CD14-positive monocyte (primary cell): ENCODE data around the gene PCNA. TPM values are rescaled to one million over a fixed set of nuclear protein-coding genes. Genes with fewer than 3 reads are reported as not detected.

ENCODE experiments used
- DNase-seq, 3 donors: peaks; one replicate each; pipeline ENCODE4 v3.0.0-alpha.2; 2011 to 2022
- H2AFZ ChIP-seq: 2 replicates; pipeline ENCODE4 v1.6.0; 2012; ENCODE audit warnings: mild to moderate bottlenecking, low read depth, low read length, inconsistent platforms; ENCODE audit not compliant: insufficient read depth, poor library complexity, severe bottlenecking
- H3K27ac ChIP-seq, 2 donors: 1 replicate in 1 of 2; 2 replicates in 1 of 2; pipeline ENCODE4 v1.5.1; 2012 to 2013; ENCODE audit warnings: low read length in 2 of 2, control low read depth in 1 of 2, inconsistent platforms in 1 of 2, low read depth in 1 of 2, mild to moderate bottlenecking in 1 of 2
- H3K27me3 ChIP-seq, 2 donors: one replicate each; pipeline versions ENCODE4 v1.6.0 to v1.6.1; 2011 to 2013; ENCODE audit warnings: low read length in 2 of 2; ENCODE audit not compliant: control insufficient read depth in 2 of 2, insufficient read depth in 2 of 2
- H3K36me3 ChIP-seq, 2 donors: replicated peaks in 1 of 2; 1 replicate in 1 of 2; 2 replicates in 1 of 2; pipeline versions ENCODE4 v1.5.1 to v1.6.1; 2012 to 2013; ENCODE audit warnings: low read length in 2 of 2, control low read depth in 1 of 2, inconsistent platforms in 1 of 2, mild to moderate bottlenecking in 1 of 2; ENCODE audit not compliant: insufficient read depth in 2 of 2, control insufficient read depth in 1 of 2
- H3K4me1 ChIP-seq, 2 donors: 1 replicate in 1 of 2; 2 replicates in 1 of 2; pipeline versions ENCODE4 v1.5.1 to v1.6.1; 2012 to 2013; ENCODE audit warnings: low read length in 2 of 2, control low read depth in 1 of 2, inconsistent platforms in 1 of 2, mild to moderate bottlenecking in 1 of 2, moderate library complexity in 1 of 2; ENCODE audit not compliant: insufficient read depth in 2 of 2, control insufficient read depth in 1 of 2
- H3K4me2 ChIP-seq: replicated peaks from 2 replicates; pipeline ENCODE3; 2012; ENCODE audit warnings: low read length, moderate library complexity, mild to moderate bottlenecking; ENCODE audit not compliant: poor library complexity, severe bottlenecking; ENCODE audit errors: extremely low read depth
- H3K4me3 ChIP-seq, 3 experiments: fragments of 200-600 bp in 1 of 3; sonication (generic) in 1 of 3; replicated peaks in 1 of 3; 1 replicate in 2 of 3; 2 replicates in 1 of 3; pipeline ENCODE4 v1.5.1; 2011 to 2013; ENCODE audit warnings: low read length in 3 of 3, mild to moderate bottlenecking in 3 of 3, control low read depth in 2 of 3, low read depth in 2 of 3, inconsistent platforms in 1 of 3, moderate library complexity in 1 of 3
- H3K79me2 ChIP-seq: 2 replicates; pipeline ENCODE4 v1.6.0; 2012; ENCODE audit warnings: mild to moderate bottlenecking, control low read depth, inconsistent platforms, low read length, moderate library complexity; ENCODE audit not compliant: insufficient read depth
- H3K9ac ChIP-seq: 2 replicates; pipeline ENCODE4 v1.6.0; 2017; ENCODE audit warnings: low read length, mild to moderate bottlenecking; ENCODE audit not compliant: insufficient read depth, poor library complexity, severe bottlenecking
- H3K9me3 ChIP-seq, 2 donors: replicated peaks in 1 of 2; 1 replicate in 1 of 2; 2 replicates in 1 of 2; pipeline versions ENCODE4 v1.5.1 to v1.6.1; 2012 to 2013; ENCODE audit warnings: low read length in 2 of 2, control low read depth in 1 of 2; ENCODE audit not compliant: control insufficient read depth in 1 of 2, insufficient read depth in 1 of 2
- H4K20me1 ChIP-seq: 2 replicates; pipeline ENCODE4 v1.6.0; 2012; ENCODE audit warnings: mild to moderate bottlenecking, low read length, control low read depth, moderate library complexity; ENCODE audit not compliant: insufficient read depth
- H3K27ac Mint-ChIP-seq, 7 donors: one replicate each; pipeline ENCODE4 v1.8.0; 2020; ENCODE audit warnings: mild to moderate bottlenecking in 7 of 7, mixed read lengths in 7 of 7, moderate library complexity in 6 of 7, inconsistent platforms in 2 of 7
- H3K27me3 Mint-ChIP-seq, 3 donors: one replicate each; pipeline ENCODE4 v1.8.0; 2021 to 2022; ENCODE audit warnings: low read depth in 3 of 3, mild to moderate bottlenecking in 3 of 3, mixed read lengths in 3 of 3, moderate library complexity in 3 of 3, inconsistent platforms in 1 of 3
- H3K36me3 Mint-ChIP-seq, 2 donors: one replicate each; pipeline ENCODE4 v1.8.0; 2020; ENCODE audit warnings: mixed read lengths in 2 of 2, inconsistent platforms in 1 of 2, mild to moderate bottlenecking in 1 of 2
- H3K4me1 Mint-ChIP-seq: one replicate; pipeline ENCODE4 v1.8.0; 2020; ENCODE audit warnings: mild to moderate bottlenecking, mixed read lengths
- H3K4me3 Mint-ChIP-seq, 2 donors: one replicate each; pipeline ENCODE4 v1.8.0; 2020; ENCODE audit warnings: mild to moderate bottlenecking in 2 of 2, mixed read lengths in 2 of 2, moderate library complexity in 1 of 2
- H3K9me3 Mint-ChIP-seq, 7 donors: one replicate each; pipeline ENCODE4 v1.8.0; 2020 to 2022; ENCODE audit warnings: mixed read lengths in 7 of 7, mild to moderate bottlenecking in 6 of 7, moderate library complexity in 6 of 7, inconsistent platforms in 2 of 7
- CTCF ChIP-seq: fragments of 200-600 bp; IDR thresholded peaks from one replicate; pipeline ENCODE4 v1.8.0; 2022; ENCODE audit warnings: antibody characterized with exemption, mild to moderate bottlenecking
- WGBS: methylation state at CpG from one replicate; pipeline ENCODE4 v1.1.5; 2013; ENCODE audit warnings: missing lambda C conversion rate; ENCODE audit not compliant: insufficient coverage; 5-methylcytosine and 5-hydroxymethylcytosine counted together
- intact Hi-C, 2 donors: fragments of 100-400 bp; cut with micrococcal nuclease; formaldehyde crosslinking; loops; one replicate each; pipeline versions ENCODE4 v1.15.0 to v1.15.1; 2023
- polyA plus RNA-seq, 3 donors: library from polyadenylated mRNA; depleted of rRNA in 1 of 3; unstranded in 2 of 3; stranded (reverse) in 1 of 3; fragments of 300-500 nt in 2 of 3; fragments of >200 nt in 1 of 3; fragmentation: Illumina TruSeq in 2 of 3; gene quantifications; 1 replicate in 2 of 3; 2 replicates in 1 of 3; pipeline ENCODE4 v1.2.3, GENCODE V29; 2012 to 2021

The PCNA gene
- polyA plus RNA-seq, 3 donors, result 27.9 to 35.0 (median 30.8) TPM

GRCh38 chr20:5127204-5127858, 7.6 kb upstream of the PCNA start:
- intact Hi-C loops, result no loop called here
- H2AFZ ChIP-seq, result peak overlapping the region; percentile 81

More at GRCh38 chr20:5127204-5127858, 7.6 kb upstream of the PCNA start:
- Histone ChIP-seq H3K4me1 (peaks cover 18 to 26% of the 10 kb centered on the region in 2 donors), H3K4me2 (peak overlapping the region; percentile 94), H4K20me1 (peaks cover 25% of the 10 kb centered on the region), H3K9me3 (no peaks in the 10 kb centered on the region), H3K79me2 (peaks cover 56% of the 10 kb centered on the region), H3K36me3 (no peaks in the 10 kb centered on the region), H3K4me3 (peak overlapping the region; percentile 59 to 98 (median 73)), H3K9ac (peak overlapping the region; percentile 93), H3K27me3 (no peaks in the 10 kb centered on the region), H3K27ac (peak overlapping the region; percentile 45 to 90)
- no peaks in the 10 kb centered on the region for H3K9me3 Mint-ChIP-seq
- peaks cover 1 to 19% of the 10 kb centered on the region in 2 donors for H3K36me3 Mint-ChIP-seq
- peaks cover 34% of the 10 kb centered on the region for H3K4me1 Mint-ChIP-seq
- TF ChIP-seq CTCF, result no peak
- peak overlapping the region; percentile 91 to 96 (median 94) for H3K27ac Mint-ChIP-seq
- peak overlapping the region; percentile 93 to 96 for H3K4me3 Mint-ChIP-seq
- under 1% methylated on average over 33 of the region's 44 CpGs for WGBS
- DNase-seq, result peak in 2 of 3 donors; percentile 10 to 40
- H3K27me3 Mint-ChIP-seq, result peaks cover 0 to 3% (median 0%) of the 10 kb centered on the region in 3 donors
